Neural cell (in vitro differentiated cells): ENCODE data around the gene GSE1. TPM values are rescaled to one million over a fixed set of nuclear protein-coding genes. Genes with fewer than 3 reads are reported as not detected.

Experiments
- H2AFZ ChIP-seq: fragments of 200-600, 300-800 bp; sonication (generic), shearing (Covaris generic); 2 replicates; pipeline ENCODE4 v1.6.0; 2014; ENCODE audit warnings: low read depth, mild to moderate bottlenecking, antibody characterized with exemption, low read length, moderate library complexity
- H3F3A ChIP-seq: fragments of 200-600 bp; shearing (Covaris generic); 2 replicates; pipeline ENCODE4 v1.6.1; 2016; ENCODE audit warnings: mild to moderate bottlenecking, moderate library complexity, mixed read lengths, antibody characterized with exemption, low read length; ENCODE audit not compliant: insufficient read depth, poor library complexity, severe bottlenecking
- H3K27ac ChIP-seq: fragments of 200-600, 300-800 bp; sonication (generic), shearing (Covaris generic); 2 replicates; pipeline ENCODE4 v1.5.1; 2014; ENCODE audit warnings: mild to moderate bottlenecking, low read length, moderate library complexity
- H3K27me3 ChIP-seq: fragments of 300-800, 200-600 bp; sonication (generic), shearing (Covaris generic); 2 replicates; pipeline ENCODE4 v1.6.0; 2014; ENCODE audit warnings: mild to moderate bottlenecking, low read depth, low read length, moderate library complexity; ENCODE audit not compliant: insufficient read depth
- H3K36me3 ChIP-seq: fragments of 300-800, 200-600 bp; sonication (generic), shearing (Covaris generic); 2 replicates; pipeline ENCODE4 v1.5.1; 2014; ENCODE audit warnings: mild to moderate bottlenecking, antibody characterized with exemption, low read length, moderate library complexity; ENCODE audit not compliant: insufficient read depth
- H3K4me2 ChIP-seq: fragments of 300-800, 200-600 bp; sonication (generic), shearing (Covaris generic); 2 replicates; pipeline ENCODE4 v1.6.0; 2014; ENCODE audit warnings: mild to moderate bottlenecking, low read length
- H3K4me3 ChIP-seq: fragments of 300-800, 200-600 bp; sonication (generic), shearing (Covaris generic); 2 replicates; pipeline ENCODE4 v1.5.1; 2014; ENCODE audit warnings: mild to moderate bottlenecking, low read length, moderate library complexity
- H3K79me2 ChIP-seq: fragments of 200-600 bp; shearing (Covaris generic); replicated peaks from 2 replicates; pipeline ENCODE4 v1.6.0; 2014; ENCODE audit warnings: mild to moderate bottlenecking, low read length, moderate library complexity; ENCODE audit not compliant: insufficient read depth
- H3K9ac ChIP-seq: fragments of 300-800, 200-600 bp; sonication (generic), shearing (Covaris generic); 2 replicates; pipeline ENCODE4 v1.6.1; 2016; ENCODE audit warnings: mild to moderate bottlenecking, low read length, mixed read lengths
- H3K9me2 ChIP-seq: fragments of 200-600 bp; shearing (Covaris generic); 2 replicates; pipeline ENCODE4 v1.6.1; 2016; ENCODE audit warnings: mild to moderate bottlenecking, low read length, mixed read lengths; ENCODE audit not compliant: insufficient read depth
- H3K9me3 ChIP-seq: fragments of 200-600, 300-800 bp; sonication (generic), shearing (Covaris generic); 2 replicates; pipeline ENCODE4 v1.6.1; 2016; ENCODE audit warnings: mild to moderate bottlenecking, mixed run types, low read length, moderate library complexity, mixed read lengths
- H4K20me1 ChIP-seq: fragments of 200-600 bp; shearing (Covaris generic); 2 replicates; pipeline ENCODE4 v1.6.1; 2016; ENCODE audit warnings: mild to moderate bottlenecking, mixed run types; ENCODE audit not compliant: insufficient read depth
- EP300 ChIP-seq: fragments of 450-650 bp; conservative IDR thresholded peaks from 2 replicates; pipeline ENCODE4 v1.6.1; 2014; ENCODE audit warnings: antibody characterized with exemption, mild to moderate bottlenecking, moderate library complexity; ENCODE audit not compliant: poor library complexity, severe bottlenecking
- EZH2 ChIP-seq: fragments of 200-600, 300-800 bp; shearing (Covaris generic), sonication (generic); IDR thresholded peaks from 2 replicates; pipeline ENCODE4 v1.6.1; 2014; ENCODE audit warnings: antibody characterized with exemption, low read length, borderline replicate concordance, mild to moderate bottlenecking; ENCODE audit not compliant: insufficient read depth, poor library complexity, severe bottlenecking
- MXI1 ChIP-seq: fragments of 450-650 bp; conservative IDR thresholded peaks from 2 replicates; pipeline ENCODE4 v1.6.1; 2014; ENCODE audit warnings: antibody characterized with exemption, mild to moderate bottlenecking; ENCODE audit not compliant: poor library complexity, severe bottlenecking
- POLR2AphosphoS5 ChIP-seq: IDR thresholded peaks from 2 replicates; pipeline ENCODE4 v1.6.1; 2012
- RAD21 ChIP-seq: fragments of 450-650 bp; conservative IDR thresholded peaks from 2 replicates; pipeline ENCODE4 v1.6.1; 2014; ENCODE audit warnings: antibody characterized with exemption, mild to moderate bottlenecking, moderate library complexity
- SMC3 ChIP-seq: fragments of 450-650 bp; conservative IDR thresholded peaks from 2 replicates; pipeline ENCODE4 v1.6.1; 2014; ENCODE audit warnings: antibody characterized with exemption, mild to moderate bottlenecking, moderate library complexity; ENCODE audit not compliant: poor library complexity
- TAF1 ChIP-seq: IDR thresholded peaks from 2 replicates; pipeline ENCODE4 v1.6.1; 2012; ENCODE audit warnings: low read depth
- polyA plus RNA-seq: library from polyadenylated mRNA; depleted of rRNA; stranded (reverse); fragments of >200 nt; gene quantifications from 2 replicates; pipeline ENCODE4 v1.2.3, GENCODE V29; 2014
- TF ChIP-seq, protein P1 (sequence below): fragments of 450-650 bp; IDR thresholded peaks from 2 replicates; pipeline ENCODE4 v1.5.1; 2014; ENCODE audit warnings: antibody characterized with exemption, mild to moderate bottlenecking, moderate library complexity; ENCODE audit not compliant: poor library complexity, severe bottlenecking
- TF ChIP-seq, protein P2 (sequence below): IDR thresholded peaks from 2 replicates; pipeline ENCODE4 v1.6.1; 2012; ENCODE audit warnings: borderline replicate concordance

The GSE1 gene
- polyA plus RNA-seq, 1 donor from 2014 or later = 35.6 TPM

DNA sequence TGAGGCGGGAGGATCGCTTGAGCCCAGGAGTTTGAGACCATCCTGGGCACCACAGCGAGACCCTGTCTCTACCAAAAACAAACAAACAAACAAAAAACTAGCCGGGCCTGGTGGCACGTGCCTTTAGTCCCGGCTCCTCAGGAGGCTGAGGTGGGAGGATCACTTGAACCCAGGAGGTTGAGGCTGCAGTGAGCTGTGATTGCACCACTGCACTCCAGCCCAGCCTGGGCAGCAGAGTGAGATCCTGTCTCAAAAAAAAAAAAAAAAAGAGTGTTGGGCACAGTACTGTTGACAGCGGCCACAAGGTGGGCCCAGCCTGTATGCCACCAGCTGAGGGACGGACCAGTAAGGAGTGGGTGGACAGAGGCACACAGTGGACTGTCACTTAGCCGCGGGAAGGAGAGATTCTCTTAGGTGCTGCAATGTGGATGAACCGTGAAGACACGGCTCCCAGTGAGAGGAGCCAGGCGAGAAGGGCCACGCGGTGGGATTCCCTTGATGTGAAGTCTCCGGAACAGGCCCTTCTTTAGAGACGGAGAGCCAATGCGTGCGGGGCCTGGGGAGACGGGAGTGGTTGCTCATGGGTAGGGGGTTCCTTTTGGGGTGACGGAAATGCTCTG lies 31.1 kb downstream of the GSE1 start:
- H3K27ac ChIP-seq = no peak overlapping the region
- H3K27me3 ChIP-seq = no peaks in the 10 kb centered on the region
- H3K9me3 ChIP-seq = no peaks in the 10 kb centered on the region
- no peaks in the 10 kb centered on the region for H4K20me1 ChIP-seq
- H3F3A ChIP-seq = no peaks in the 10 kb centered on the region
- H3K4me2 ChIP-seq = no peak overlapping the region
- H3K4me3 ChIP-seq = no peak overlapping the region
- no peak overlapping the region for H3K9ac ChIP-seq
- no peaks in the 10 kb centered on the region for H3K9me2 ChIP-seq
- H2AFZ ChIP-seq = no peak overlapping the region
- peaks cover 10% of the 10 kb centered on the region for H3K79me2 ChIP-seq
- TF ChIP-seq TAF1 = no peak
- TF ChIP-seq POLR2AphosphoS5 = no peak
- TF ChIP-seq MXI1 = no peak
- no peak for TF ChIP-seq RAD21
- TF ChIP-seq, protein P1, sequence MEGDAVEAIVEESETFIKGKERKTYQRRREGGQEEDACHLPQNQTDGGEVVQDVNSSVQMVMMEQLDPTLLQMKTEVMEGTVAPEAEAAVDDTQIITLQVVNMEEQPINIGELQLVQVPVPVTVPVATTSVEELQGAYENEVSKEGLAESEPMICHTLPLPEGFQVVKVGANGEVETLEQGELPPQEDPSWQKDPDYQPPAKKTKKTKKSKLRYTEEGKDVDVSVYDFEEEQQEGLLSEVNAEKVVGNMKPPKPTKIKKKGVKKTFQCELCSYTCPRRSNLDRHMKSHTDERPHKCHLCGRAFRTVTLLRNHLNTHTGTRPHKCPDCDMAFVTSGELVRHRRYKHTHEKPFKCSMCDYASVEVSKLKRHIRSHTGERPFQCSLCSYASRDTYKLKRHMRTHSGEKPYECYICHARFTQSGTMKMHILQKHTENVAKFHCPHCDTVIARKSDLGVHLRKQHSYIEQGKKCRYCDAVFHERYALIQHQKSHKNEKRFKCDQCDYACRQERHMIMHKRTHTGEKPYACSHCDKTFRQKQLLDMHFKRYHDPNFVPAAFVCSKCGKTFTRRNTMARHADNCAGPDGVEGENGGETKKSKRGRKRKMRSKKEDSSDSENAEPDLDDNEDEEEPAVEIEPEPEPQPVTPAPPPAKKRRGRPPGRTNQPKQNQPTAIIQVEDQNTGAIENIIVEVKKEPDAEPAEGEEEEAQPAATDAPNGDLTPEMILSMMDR = no peak
- no peak for TF ChIP-seq EP300
- TF ChIP-seq, protein P2, sequence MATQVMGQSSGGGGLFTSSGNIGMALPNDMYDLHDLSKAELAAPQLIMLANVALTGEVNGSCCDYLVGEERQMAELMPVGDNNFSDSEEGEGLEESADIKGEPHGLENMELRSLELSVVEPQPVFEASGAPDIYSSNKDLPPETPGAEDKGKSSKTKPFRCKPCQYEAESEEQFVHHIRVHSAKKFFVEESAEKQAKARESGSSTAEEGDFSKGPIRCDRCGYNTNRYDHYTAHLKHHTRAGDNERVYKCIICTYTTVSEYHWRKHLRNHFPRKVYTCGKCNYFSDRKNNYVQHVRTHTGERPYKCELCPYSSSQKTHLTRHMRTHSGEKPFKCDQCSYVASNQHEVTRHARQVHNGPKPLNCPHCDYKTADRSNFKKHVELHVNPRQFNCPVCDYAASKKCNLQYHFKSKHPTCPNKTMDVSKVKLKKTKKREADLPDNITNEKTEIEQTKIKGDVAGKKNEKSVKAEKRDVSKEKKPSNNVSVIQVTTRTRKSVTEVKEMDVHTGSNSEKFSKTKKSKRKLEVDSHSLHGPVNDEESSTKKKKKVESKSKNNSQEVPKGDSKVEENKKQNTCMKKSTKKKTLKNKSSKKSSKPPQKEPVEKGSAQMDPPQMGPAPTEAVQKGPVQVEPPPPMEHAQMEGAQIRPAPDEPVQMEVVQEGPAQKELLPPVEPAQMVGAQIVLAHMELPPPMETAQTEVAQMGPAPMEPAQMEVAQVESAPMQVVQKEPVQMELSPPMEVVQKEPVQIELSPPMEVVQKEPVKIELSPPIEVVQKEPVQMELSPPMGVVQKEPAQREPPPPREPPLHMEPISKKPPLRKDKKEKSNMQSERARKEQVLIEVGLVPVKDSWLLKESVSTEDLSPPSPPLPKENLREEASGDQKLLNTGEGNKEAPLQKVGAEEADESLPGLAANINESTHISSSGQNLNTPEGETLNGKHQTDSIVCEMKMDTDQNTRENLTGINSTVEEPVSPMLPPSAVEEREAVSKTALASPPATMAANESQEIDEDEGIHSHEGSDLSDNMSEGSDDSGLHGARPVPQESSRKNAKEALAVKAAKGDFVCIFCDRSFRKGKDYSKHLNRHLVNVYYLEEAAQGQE = no peak
- TF ChIP-seq EZH2 = no peak
- no peak for TF ChIP-seq SMC3
- no peaks in the 10 kb centered on the region for H3K36me3 ChIP-seq

DNA sequence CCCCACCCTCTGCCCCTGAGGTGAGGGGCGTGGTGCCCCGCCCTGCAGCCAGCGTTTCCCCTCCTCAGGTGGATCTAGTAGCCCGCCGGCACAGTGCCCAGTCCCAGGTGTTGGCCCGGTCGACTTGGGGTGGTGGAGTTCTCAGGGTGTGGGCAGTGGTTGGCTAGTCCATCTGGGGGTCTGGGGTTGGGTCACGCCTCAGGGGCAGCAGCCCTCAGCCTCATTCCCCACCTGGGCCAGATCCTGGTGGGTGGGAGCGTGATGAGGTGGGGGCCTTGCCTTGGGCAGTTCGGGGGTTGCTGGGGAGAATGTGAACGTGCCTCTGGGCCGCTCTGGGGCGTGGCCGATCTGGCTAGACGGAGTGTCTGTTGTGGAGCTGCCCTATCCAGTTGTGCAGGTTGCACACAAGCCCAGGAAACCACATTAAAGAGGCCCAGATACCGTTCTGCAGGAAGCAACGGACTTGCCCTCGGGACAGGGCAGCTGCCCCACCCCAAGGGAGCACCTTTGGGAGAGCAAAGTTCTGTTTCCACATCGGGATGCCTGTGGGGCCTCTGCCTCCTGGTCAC lies 32.0 kb downstream of the GSE1 start:
- Histone ChIP-seq H3K27me3 (no peaks in the 10 kb centered on the region), H3K36me3 (no peaks in the 10 kb centered on the region), H3K9me2 (no peaks in the 10 kb centered on the region), H3K4me3 (no peak overlapping the region), H4K20me1 (no peaks in the 10 kb centered on the region), H3F3A (no peaks in the 10 kb centered on the region), H2AFZ (no peak overlapping the region), H3K79me2 (peaks cover 10% of the 10 kb centered on the region), H3K9me3 (no peaks in the 10 kb centered on the region), H3K9ac (no peak overlapping the region), H3K27ac (no peak overlapping the region), H3K4me2 (no peak overlapping the region)
- TF ChIP-seq SMC3 (no peak), EP300 (no peak), MXI1 (no peak), RAD21 (no peak)
- TF ChIP-seq, protein P2 = no peak
